WI38 (cell line): Measurements from ENCODE around the gene TMEM258.

ENCODE experiments used
- H3K4me3 ChIP-seq: 2 replicates; pipeline ENCODE4 v1.5.1; 2011; ENCODE audit warnings: low read depth, mild to moderate bottlenecking, control low read depth, low read length
- CTCF ChIP-seq: IDR thresholded peaks from 2 replicates; pipeline ENCODE4 v1.5.1; 2012; ENCODE audit warnings: low read depth, mild to moderate bottlenecking, control low read depth, low read length

TMEM258 gene

GRCh38 chr11:61782841-61783240 lies 9.6 kb downstream of the TMEM258 start:
- TF ChIP-seq CTCF: no peak
- no peak overlapping the region for H3K4me3 ChIP-seq

GRCh38 chr11:61782299-61782698 lies 10.1 kb downstream of the TMEM258 start:
- no peak overlapping the region for H3K4me3 ChIP-seq
- TF ChIP-seq CTCF: no peak

GRCh38 chr11:61781585-61781984 lies 10.8 kb downstream of the TMEM258 start:
- no peak overlapping the region for H3K4me3 ChIP-seq
- no peak for TF ChIP-seq CTCF

- no peak overlapping the region for H3K4me3 ChIP-seq
- no peak for TF ChIP-seq CTCF
Measured at GRCh38 chr11:61780581-61781162, 11.7 kb downstream of the TMEM258 start.

- no peak for TF ChIP-seq CTCF
- no peak overlapping the region for H3K4me3 ChIP-seq
Measured at GRCh38 chr11:61779666-61780525, 12.5 kb downstream of the TMEM258 start.

- no peak for TF ChIP-seq CTCF
- H3K4me3 ChIP-seq: no peak overlapping the region
Measured at GRCh38 chr11:61778920-61779650, 13.3 kb downstream of the TMEM258 start.
